DMS153 (cell line): ENCODE data around the gene IGSF21.
"Not testable (repeated sequence)": the region's sequence is repeated elsewhere in the genome, so short reads cannot be mapped to it uniquely, and the experiment has no call there.

ENCODE experiments used
- DNase-seq: peaks from one replicate; lab custom pipeline; 2025; lab: John Stamatoyannopoulos, UW

Gene IGSF21

DNA sequence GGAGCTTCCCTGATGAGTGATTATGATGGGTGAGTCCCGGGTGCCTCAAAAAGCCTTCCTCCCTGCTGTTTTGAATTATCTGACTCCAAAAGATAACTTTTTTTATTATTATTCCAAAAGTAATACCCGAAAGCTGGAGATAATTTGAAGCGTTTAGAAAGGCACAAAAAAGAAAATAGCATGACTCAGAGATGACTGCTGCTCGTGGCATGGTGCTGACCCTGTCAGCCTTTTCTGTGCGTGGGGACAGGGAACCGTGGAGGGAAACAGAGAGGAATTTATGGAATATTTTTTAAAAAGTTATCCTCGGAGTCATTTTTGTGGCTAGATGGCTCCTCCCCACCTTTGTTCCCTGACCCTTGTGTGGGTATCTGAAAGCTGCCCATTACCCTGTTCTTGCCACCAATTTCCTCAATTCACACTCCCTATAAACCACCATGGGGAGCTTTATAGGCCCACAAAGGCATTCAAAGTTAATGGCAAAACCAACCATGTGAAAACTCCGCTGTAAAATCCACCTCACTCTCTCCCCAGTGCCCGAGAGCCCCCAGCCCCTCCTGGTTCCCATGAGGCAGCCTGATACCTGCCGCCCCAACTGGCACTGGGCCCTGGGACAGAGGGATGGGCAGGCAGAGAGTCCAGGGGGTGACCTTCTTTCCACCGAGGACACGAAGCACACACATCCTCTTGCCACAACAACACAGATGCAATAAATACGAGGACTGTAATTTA lies 37.5 kb downstream of the IGSF21 start:
- no peak for DNase-seq

- no peak for DNase-seq
These were observed 38.4 kb downstream of the IGSF21 start for GRCh38 chr1:18145851-18146618.

GRCh38 chr1:18146886-18147285 lies 39.3 kb downstream of the IGSF21 start:
- no peak for DNase-seq

GRCh38 chr1:18147672-18148071 lies 40.1 kb downstream of the IGSF21 start:
- no peak for DNase-seq

DNA sequence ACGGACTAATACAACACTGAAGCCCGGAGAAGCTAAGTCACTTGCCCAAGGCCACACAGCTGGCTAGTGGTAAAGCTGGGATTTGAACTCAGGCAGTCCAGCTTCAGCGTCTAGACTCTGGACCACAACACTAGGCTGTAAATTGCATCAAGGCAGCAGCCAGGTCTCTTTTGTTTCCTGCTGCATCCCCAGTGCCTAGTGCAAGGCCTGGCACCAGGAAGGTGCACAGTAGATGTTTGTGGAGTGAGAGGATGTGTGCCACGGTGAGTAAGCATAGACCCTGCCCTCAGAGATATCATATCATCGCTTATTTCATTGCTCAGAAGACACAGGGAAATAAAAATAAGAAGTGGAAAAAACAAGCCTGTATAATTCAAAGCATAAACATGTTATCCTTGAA lies 40.9 kb downstream of the IGSF21 start:
- DNase-seq = no peak

DNA sequence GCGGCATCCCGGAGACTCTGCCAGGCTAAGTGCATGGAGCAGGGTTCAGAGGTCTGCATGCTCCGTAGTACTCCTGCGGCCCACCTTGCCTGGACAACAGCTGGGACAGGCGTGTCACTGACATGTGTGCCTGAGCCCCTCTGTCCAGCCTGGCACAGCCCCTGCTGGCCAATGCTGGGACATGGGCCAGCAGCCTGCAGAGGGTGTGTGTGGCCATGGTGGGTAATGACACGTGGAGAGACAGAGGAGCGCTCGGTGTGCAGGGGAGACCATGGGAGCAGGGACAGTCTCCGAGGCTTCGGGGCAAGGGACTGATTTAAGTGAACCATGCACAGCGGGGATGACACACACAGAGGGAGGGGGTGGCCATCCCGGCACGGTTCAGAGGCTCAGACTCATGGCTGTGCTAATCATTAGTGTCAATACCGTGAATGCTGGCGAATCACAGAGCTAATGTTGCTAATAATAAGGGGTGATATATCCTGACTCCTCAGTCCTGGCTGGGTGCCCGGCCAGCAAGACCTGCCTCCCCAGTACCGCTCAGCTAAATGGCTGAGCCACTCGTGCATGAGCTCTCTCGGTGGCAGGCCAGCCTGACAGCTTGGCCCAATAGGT lies 41.5 kb downstream of the IGSF21 start:
- DNase-seq = peak; percentile 59

DNA sequence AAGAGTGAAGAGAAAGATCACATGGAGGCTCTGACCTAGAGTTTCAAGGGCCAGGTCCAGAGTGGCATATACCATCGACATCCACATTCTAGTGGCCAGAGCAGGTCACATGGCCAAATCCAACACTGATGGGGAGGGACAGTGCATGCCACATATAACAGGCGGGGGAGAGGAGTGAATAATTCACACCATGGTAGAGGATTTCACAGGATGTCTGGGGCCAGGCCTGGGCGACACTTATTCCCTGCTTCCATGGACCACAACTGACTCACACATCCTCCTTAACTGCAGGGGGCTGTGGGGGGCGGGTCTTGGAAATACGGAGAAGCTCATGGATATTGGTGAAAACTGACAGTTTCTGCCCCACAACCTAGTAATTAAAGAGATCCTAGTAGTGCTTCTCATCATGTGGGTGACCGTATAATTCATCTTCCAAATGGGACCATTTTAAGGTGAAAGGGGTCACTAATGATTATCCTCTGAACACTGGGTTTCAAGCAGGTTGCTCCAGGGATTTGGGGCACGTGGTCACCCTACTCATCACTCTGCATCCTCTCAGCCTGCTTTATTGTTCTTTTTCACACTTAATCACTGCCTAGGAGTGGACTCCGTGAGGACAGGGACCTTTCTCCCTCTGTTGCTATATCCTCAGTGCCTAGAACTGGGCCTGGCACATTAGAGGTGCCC lies 44.0 kb downstream of the IGSF21 start:
- DNase-seq = no peak

DNA sequence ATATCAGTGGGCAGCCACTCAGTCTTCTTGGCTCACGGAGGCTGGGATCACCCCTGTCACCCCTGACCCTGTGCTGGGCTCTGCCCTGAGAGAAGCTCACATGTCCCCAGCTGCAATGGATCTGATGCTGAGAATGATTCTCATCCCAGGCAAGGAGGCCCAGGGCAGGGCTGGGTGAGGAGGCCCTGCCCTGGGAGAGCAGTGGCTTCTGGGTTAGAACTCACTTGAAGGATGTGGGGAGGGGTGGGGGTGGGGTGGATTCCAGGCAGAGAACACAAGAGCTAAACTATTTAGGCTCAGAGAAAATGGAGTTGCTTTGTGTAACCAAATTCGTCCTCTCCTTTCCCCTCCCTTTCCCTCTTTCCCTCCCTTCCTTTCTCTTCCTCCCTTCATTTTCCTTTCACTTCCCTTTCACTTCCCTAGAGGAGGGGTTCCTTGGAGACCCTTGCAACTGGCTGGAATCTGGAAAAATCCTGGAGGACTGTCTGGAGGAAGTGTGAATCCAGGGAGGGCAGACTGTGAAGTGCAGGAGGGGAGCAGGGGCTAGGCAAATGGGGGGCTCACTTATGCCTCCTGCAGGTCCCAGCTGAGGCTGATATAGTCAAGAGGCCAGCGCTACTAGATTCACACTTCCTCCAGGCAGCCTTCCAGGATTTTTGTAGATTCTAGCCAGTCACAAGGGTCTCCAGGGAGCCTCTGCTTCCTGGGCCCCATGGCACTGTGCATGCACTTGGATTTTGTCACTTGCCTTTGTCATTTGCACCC lies 47.0 kb downstream of the IGSF21 start:
- DNase-seq = no peak

DNA sequence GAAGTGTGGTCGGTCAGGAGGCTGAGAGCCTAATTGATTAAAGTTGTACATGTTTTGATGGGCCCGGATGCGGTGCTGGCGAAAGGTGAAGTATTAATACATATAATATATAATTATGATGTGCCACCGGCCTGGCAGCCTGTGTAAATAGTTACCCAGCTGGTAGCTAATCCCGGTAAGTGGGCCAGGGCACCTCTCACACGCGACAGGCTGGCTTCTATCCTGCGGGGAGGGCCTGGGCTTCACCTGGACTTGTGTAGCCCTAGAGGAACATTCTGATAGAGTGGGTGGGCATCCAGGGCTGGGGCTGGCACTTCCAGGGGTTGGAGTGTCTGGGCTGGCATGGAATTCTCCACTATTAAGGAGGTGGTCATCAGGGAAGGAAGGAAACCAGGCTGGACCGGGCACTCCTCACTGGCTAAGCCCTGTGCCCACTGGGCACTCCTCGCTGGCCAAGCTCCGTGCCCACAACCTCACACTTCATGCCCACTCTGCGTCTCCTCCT lies 48.3 kb downstream of the IGSF21 start:
- DNase-seq = peak; percentile 93

GRCh38 chr1:18157352-18157751 lies 49.8 kb downstream of the IGSF21 start:
- no peak for DNase-seq

DNA sequence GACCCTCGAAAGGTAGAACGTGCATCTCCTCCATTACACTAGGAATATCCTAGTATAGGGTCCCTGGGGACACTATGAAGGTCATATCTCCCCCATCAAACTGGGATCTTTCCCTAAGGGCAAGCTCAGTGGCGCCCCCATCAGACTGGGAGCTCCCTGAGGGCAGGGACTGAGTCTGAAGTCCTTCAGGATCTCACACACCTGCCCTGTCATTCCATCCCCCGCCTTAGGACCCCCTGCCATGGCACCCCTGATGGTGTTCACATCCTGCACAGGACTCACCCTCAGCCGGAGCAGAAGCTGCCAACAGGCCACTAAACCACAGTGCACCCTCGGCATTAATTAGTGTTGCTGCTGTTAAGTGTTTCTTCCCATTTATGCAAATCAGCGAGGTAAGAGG lies 50.4 kb downstream of the IGSF21 start:
- DNase-seq = no peak

- no peak for DNase-seq
These were observed 51.1 kb downstream of the IGSF21 start for GRCh38 chr1:18158714-18159113.

DNA sequence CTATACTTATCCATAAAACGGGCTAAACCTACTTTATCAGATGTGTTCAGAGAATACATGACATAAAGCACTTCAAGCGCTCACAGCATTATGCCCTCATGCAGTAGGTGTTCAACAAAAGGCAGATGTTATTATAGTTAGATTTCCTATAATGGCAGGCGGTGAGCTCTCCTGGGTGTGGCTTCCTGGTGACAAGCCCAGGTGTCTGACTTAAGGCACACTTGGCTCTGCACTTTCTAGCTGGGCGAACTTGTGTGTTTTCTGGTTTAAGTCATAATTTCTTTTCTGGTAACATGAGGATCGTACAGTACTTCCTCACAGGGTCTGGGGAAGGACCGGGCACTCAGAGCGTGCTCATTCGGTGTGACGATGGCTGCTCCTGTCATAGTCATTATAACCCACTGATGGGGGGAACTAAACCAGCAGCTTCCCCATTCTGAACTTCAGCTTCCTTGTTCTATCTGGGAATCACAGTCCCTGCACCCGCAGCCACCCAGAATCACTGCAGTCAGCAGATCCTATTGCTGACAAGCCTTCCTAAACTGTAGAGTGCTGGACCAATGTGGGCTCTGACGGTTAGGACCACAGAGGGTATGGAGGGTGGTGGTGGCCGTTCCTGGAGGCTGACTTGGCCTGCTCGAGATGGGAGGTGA lies 52.8 kb downstream of the IGSF21 start:
- DNase-seq = no peak

- DNase-seq = no peak
These were observed 54.1 kb downstream of the IGSF21 start for GRCh38 chr1:18161690-18162089.

GRCh38 chr1:18165640-18166039 lies 58.0 kb downstream of the IGSF21 start:
- DNase-seq = not testable (repeated sequence)

DNA sequence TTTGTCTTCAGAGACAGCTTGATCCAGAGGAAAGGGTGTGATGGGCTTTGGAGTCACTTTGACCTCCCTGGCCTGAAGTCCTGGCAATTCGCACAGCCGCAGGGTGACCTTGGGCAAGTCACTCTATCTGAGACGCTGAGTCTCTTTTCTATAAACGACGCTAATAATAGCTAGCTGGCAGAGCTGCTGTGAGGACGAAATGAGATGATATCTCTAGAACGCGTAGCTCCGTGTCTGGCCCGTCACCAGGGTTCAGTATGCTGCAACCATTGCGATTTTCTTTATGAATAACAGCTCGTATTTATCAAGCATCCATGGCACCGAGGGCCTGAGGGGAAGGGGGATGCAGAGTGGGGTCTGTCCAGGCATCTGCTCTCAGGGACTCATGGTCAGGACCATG lies 58.7 kb downstream of the IGSF21 start:
- DNase-seq = no peak

DNA sequence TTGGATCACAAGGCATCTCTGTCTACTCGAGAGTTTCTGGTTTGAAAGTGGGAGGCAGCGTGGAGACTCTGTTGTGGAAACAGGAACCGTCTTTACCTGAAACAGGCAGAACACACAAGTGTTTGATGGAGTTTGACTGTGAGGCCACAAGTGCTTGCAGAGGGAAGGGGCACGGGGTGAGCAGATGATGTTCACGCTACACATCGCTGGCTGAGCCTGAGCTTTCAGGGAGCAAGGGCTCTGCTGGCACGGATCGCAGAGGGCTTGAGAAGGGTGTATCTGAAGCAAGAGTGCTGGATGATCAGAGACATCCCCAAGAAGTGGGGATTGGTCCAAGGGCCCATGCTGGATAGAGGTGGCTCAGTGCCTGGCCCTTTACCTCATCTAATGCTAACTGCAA lies 59.3 kb downstream of the IGSF21 start:
- DNase-seq = no peak

DNA sequence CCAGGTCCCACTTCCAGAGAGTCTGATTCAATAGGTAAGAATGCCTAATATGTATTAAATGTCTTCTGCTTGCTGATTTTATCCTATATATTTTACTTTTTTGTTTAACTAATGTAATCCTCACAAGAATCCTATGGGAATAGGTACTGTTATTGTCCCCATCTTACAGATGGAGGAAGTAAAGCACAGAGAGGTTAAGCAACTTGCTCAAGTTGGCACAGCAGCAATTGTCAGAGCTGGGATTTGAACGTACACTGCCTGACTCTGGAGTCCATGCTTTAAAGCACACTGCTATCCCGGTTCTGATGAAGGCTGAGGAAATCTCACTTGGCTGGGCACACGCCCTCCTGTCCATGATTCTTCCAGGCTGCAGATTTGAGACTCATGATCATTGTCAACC lies 62.8 kb downstream of the IGSF21 start:
- DNase-seq = no peak

GRCh38 chr1:18174037-18174436 lies 66.4 kb downstream of the IGSF21 start:
- DNase-seq = no peak

- DNase-seq = no peak
These were observed 67.5 kb downstream of the IGSF21 start for GRCh38 chr1:18175051-18175450.
